GM18867 (cell line): ENCODE measurements around the gene CDH1.
A peak's percentile ranks its signal among the peaks of the same experiment; 100 is the strongest.
"Not testable (repeated sequence)": the region's sequence is repeated elsewhere in the genome, so short reads cannot be mapped to it uniquely, and the experiment has no call there.

ENCODE experiments used
- ATAC-seq: cut with Tn5 transposase; IDR thresholded peaks from one replicate; pipeline ENCODE4 v1.9.1; 2021; ENCODE audit warnings: mild to moderate bottlenecking, moderate library complexity; ENCODE audit not compliant: unreplicated experiment

The CDH1 gene

GRCh38 chr16:68737046-68737729 lies at the start of gene CDH1:
TSS of gene CDH1 (plus strand) at chr16:68737292. CDS start at chr16:68737416, 124 bp downstream.
- no peak for ATAC-seq

- no peak for ATAC-seq
These were observed 47.2 kb upstream of the CDH1 start for GRCh38 chr16:68689921-68690320.

GRCh38 chr16:68695575-68695974 lies 41.5 kb upstream of the CDH1 start:
- no peak for ATAC-seq

GRCh38 chr16:68696514-68696913 lies 40.6 kb upstream of the CDH1 start:
- no peak for ATAC-seq

GRCh38 chr16:68698091-68698490 lies 39.0 kb upstream of the CDH1 start:
- no peak for ATAC-seq

GRCh38 chr16:68700120-68700519 lies 37.0 kb upstream of the CDH1 start:
- ATAC-seq: no peak

- ATAC-seq: no peak
These were observed 36.3 kb upstream of the CDH1 start for GRCh38 chr16:68700831-68701230.

GRCh38 chr16:68704232-68704867 lies 32.7 kb upstream of the CDH1 start:
- peak; percentile 50 for ATAC-seq

GRCh38 chr16:68707340-68708152 lies 29.5 kb upstream of the CDH1 start:
- ATAC-seq: no peak

- no peak for ATAC-seq
These were observed 26.9 kb upstream of the CDH1 start for GRCh38 chr16:68710211-68710610.

GRCh38 chr16:68711421-68712139 lies 25.5 kb upstream of the CDH1 start:
- no peak for ATAC-seq

- no peak for ATAC-seq
These were observed 23.7 kb upstream of the CDH1 start for GRCh38 chr16:68713361-68713760.

- no peak for ATAC-seq
These were observed 21.6 kb upstream of the CDH1 start for GRCh38 chr16:68715471-68715870.

- not testable (repeated sequence) for ATAC-seq
These were observed 20.6 kb upstream of the CDH1 start for GRCh38 chr16:68716516-68716915.

GRCh38 chr16:68717684-68718083 lies 19.4 kb upstream of the CDH1 start:
- ATAC-seq: no peak

GRCh38 chr16:68718590-68718989 lies 18.5 kb upstream of the CDH1 start:
- no peak for ATAC-seq

- ATAC-seq: peak; percentile 84
These were observed 17.1 kb upstream of the CDH1 start for GRCh38 chr16:68719993-68720489.

- ATAC-seq: no peak
These were observed 14.7 kb upstream of the CDH1 start for GRCh38 chr16:68722119-68723024.

GRCh38 chr16:68724797-68725196 lies 12.3 kb upstream of the CDH1 start:
- no peak for ATAC-seq

GRCh38 chr16:68728523-68728922 lies 8.6 kb upstream of the CDH1 start:
- no peak for ATAC-seq
